ENCODE data around the gene HAPLN3. TPM values are rescaled to one million over a fixed set of nuclear protein-coding genes. Genes with fewer than 3 reads are reported as not detected.

Gene HAPLN3
- total and polyA plus RNA-seq, 2 of the 4 experiments (the other 2 are of a cell fraction), result 5.9 to 28.6 TPM

DNA sequence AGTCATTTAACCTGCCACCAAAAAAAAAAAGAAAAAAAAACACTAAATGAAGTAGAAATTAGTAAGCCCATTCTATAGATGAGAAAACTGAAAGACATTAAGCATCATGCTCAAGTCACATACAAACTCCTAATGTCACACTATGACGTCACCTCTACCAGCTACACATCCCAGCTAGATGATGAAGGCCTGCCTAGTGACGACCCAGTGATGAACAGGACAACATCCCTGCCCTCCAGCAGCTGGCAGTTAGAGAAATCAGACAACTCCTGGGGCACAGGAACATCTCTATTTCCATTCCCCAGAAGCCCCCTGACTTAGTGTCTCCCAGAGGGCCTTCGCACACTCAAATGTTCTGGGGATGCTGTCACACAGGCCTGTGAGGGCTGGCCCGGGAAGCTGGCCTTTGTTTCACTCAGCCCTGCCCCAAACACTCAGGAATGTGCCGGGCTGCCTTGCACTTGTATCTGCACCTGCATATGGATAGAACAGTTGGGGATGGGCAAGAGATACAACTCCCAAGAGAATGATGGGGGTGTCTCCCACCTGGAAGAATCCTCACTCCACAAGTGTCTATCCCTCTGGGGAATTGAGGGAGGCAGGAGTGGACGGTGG is 7.0 kb upstream of the HAPLN3 start:
- ChIA-PET CTCF (interaction anchor here (0.6 kb wide), 1 partner anchor 320 kb away, joined by 6 read pairs; no protein-coding TSS in a partner anchor), POLR2A (ENCODE audit: unreplicated experiment) (no interaction called here)
- no peak overlapping the region for H2BK120ac ChIP-seq (ENCODE audit: low read depth, low read length)
- H3K9ac ChIP-seq (ENCODE audit: low read depth, low read length), result no peak overlapping the region
- H3K9me1 ChIP-seq (ENCODE audit: insufficient read depth, low read length), result peaks cover 13% of the 10 kb centered on the region
- no peak overlapping the region for H4K5ac ChIP-seq (ENCODE audit: low read depth, low read length)
- H3K36me3 ChIP-seq (ENCODE audit: control insufficient read depth, insufficient read depth, low read length), result peaks cover 65% of the 10 kb centered on the region
- no peak overlapping the region for H2BK15ac ChIP-seq (ENCODE audit: low read depth, low read length)
- no CpG with 5 or more reads among the region's 6 CpGs for WGBS, 2 experiments (ENCODE audit: extremely low coverage in 2 of 2, insufficient read length in 1 of 2)
- no peak overlapping the region for H3K18ac ChIP-seq (ENCODE audit: low read depth, low read length)
- H2AFZ ChIP-seq (replicated peaks; ENCODE audit: low read length, poor library complexity), result no peak overlapping the region
- H3K23ac ChIP-seq (ENCODE audit: low read depth, low read length), result no peak overlapping the region
- no peak overlapping the region for H3K4me2 ChIP-seq (ENCODE audit: low read depth, low read length)
- H3K56ac ChIP-seq (ENCODE audit: extremely low read depth, insufficient read depth, low read length), result no peak overlapping the region
- in situ Hi-C loops (cut with MboI; ENCODE audit: low sequenced_read_pairs) (loop anchor here (5.0 kb wide), 1 partner anchor 275 kb away; no protein-coding TSS in a partner anchor), intact Hi-C loops (cut with micrococcal nuclease) (loop anchor here (10.0 kb wide), 1 partner anchor 402 kb away; no protein-coding TSS in a partner anchor), dilution Hi-C loops (cut with HindIII; ENCODE audit: low sequenced_read_pairs, unreplicated experiment) (loop anchor here (25.0 kb wide), 1 partner anchor 110 kb away; no protein-coding TSS in a partner anchor)
- H2BK20ac ChIP-seq (ENCODE audit: low read depth, low read length), result no peak overlapping the region
- DNase-seq (no peak), ATAC-seq (ENCODE audit: low read depth) (no peak)
- H3K9me3 ChIP-seq (ENCODE audit: control insufficient read depth, insufficient read depth, low read length), result no peaks in the 10 kb centered on the region
- no peak overlapping the region for H3K4ac ChIP-seq (ENCODE audit: low read depth, low read length)
- no peak overlapping the region for H4K91ac ChIP-seq (ENCODE audit: insufficient read depth, low read depth, low read length)
- H3K14ac ChIP-seq (replicated peaks; ENCODE audit: low read depth, low read length), result no peak overlapping the region
- peaks cover 76% of the 10 kb centered on the region; the same call in 1 of the 2 replicates for H4K20me1 ChIP-seq (ENCODE audit: insufficient read depth, low read length)
- H2AK9ac ChIP-seq (replicated peaks; ENCODE audit: low read depth, low read length, poor library complexity), result no peak overlapping the region
- H3K27me3 ChIP-seq (ENCODE audit: control insufficient read depth, insufficient read depth, low read length), result no peaks in the 10 kb centered on the region
- H3K79me1 ChIP-seq (ENCODE audit: low read depth in 1 of 2, low read length in 2 of 2), result peaks cover 29 to 78% of the 10 kb centered on the region in 2 experiments; a peak in 3 of 4 replicates
- no peak overlapping the region for H3K27ac ChIP-seq (ENCODE audit: insufficient read depth, low read length)
- no TSS peak for BruUV-seq (replicated peaks)
- no peak overlapping the region for H3K4me3 ChIP-seq (ENCODE audit: insufficient read depth, low read depth, low read length)
- H2AK5ac ChIP-seq (ENCODE audit: low read depth, low read length), result no peak overlapping the region
- H2BK5ac ChIP-seq (ENCODE audit: low read depth, low read length, poor library complexity, severe bottlenecking), result no peak overlapping the region
- TF ChIP-seq POLR2A (IDR thresholded peaks at IDR 0.05; ENCODE audit: low read depth, low read length) (no peak), NFE2L2 (IDR thresholded peaks at IDR 0.05; ENCODE audit: low read depth, low read length) (no peak), CEBPB (IDR thresholded peaks at IDR 0.05; ENCODE audit: low read depth, low read length) (no peak)
- TF ChIP-seq, protein P1, sequence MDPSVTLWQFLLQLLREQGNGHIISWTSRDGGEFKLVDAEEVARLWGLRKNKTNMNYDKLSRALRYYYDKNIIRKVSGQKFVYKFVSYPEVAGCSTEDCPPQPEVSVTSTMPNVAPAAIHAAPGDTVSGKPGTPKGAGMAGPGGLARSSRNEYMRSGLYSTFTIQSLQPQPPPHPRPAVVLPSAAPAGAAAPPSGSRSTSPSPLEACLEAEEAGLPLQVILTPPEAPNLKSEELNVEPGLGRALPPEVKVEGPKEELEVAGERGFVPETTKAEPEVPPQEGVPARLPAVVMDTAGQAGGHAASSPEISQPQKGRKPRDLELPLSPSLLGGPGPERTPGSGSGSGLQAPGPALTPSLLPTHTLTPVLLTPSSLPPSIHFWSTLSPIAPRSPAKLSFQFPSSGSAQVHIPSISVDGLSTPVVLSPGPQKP (IDR thresholded peaks at IDR 0.05; ENCODE audit: borderline replicate concordance, low read depth, low read length), result no peak
- TF ChIP-seq, protein P2, sequence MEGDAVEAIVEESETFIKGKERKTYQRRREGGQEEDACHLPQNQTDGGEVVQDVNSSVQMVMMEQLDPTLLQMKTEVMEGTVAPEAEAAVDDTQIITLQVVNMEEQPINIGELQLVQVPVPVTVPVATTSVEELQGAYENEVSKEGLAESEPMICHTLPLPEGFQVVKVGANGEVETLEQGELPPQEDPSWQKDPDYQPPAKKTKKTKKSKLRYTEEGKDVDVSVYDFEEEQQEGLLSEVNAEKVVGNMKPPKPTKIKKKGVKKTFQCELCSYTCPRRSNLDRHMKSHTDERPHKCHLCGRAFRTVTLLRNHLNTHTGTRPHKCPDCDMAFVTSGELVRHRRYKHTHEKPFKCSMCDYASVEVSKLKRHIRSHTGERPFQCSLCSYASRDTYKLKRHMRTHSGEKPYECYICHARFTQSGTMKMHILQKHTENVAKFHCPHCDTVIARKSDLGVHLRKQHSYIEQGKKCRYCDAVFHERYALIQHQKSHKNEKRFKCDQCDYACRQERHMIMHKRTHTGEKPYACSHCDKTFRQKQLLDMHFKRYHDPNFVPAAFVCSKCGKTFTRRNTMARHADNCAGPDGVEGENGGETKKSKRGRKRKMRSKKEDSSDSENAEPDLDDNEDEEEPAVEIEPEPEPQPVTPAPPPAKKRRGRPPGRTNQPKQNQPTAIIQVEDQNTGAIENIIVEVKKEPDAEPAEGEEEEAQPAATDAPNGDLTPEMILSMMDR (conservative IDR thresholded peaks at IDR 0.05; ENCODE audit: low read depth, low read length), result no peak
- peaks cover 10% of the 10 kb centered on the region for H3K4me1 ChIP-seq (ENCODE audit: control insufficient read depth, insufficient read depth, low read length)
- H4K8ac ChIP-seq (ENCODE audit: low read depth in 2 of 2, low read length in 2 of 2), result no peak overlapping the region

Measured in IMR-90 (cell line).